Transverse colon (tissue), 4 donors: Measurements from ENCODE around the gene ARMS2. TPM values are rescaled to one million over a fixed set of nuclear protein-coding genes. Genes with fewer than 3 reads are reported as not detected.
A peak's percentile ranks its signal among the peaks of the same experiment; 100 is the strongest.

Experiments
- DNase-seq: peaks from one replicate; pipeline ENCODE4 v3.0.0-alpha.2; 2019
- H3K27ac ChIP-seq, 4 donors: fragments of 200-600 bp; sonication (generic); 2 replicates each; pipeline ENCODE4 v1.5.1; 2016 to 2018; ENCODE audit warnings: inconsistent platforms in 4 of 4
- H3K27me3 ChIP-seq: fragments of 200-600 bp; sonication (generic); 2 replicates; pipeline ENCODE4 v1.5.1; 2017; ENCODE audit warnings: inconsistent platforms
- H3K36me3 ChIP-seq, 4 donors: fragments of 200-600 bp; sonication (generic); 2 replicates each; pipeline ENCODE4 v1.5.1; 2017 to 2019; ENCODE audit warnings: inconsistent platforms in 4 of 4
- H3K4me1 ChIP-seq, 4 donors: fragments of 200-600 bp; sonication (generic); 2 replicates each; pipeline ENCODE4 v1.5.1; 2017 to 2020; ENCODE audit warnings: inconsistent platforms in 4 of 4
- H3K4me3 ChIP-seq, 4 donors: fragments of 200-600 bp; sonication (generic); 1 replicate in 1 of 4; 2 replicates in 3 of 4; pipeline versions ENCODE4 v1.5.1 to v1.6.1; 2017 to 2019; ENCODE audit warnings: inconsistent platforms in 4 of 4
- H3K9me3 ChIP-seq, 2 donors: fragments of 200-600 bp; sonication (generic); 2 replicates each; pipeline ENCODE4 v1.5.1; 2017 to 2019; ENCODE audit warnings: inconsistent platforms in 2 of 2
- EP300 ChIP-seq: sonication (generic); formaldehyde crosslinking; IDR thresholded peaks from one replicate; pipeline ENCODE4 v1.6.1; 2017; ENCODE audit warnings: antibody characterized with exemption, low read depth
- POLR2A ChIP-seq: fragments of 450-650 bp; IDR thresholded peaks from one replicate; pipeline ENCODE4 v1.6.1; 2016; ENCODE audit warnings: antibody characterized with exemption, mild to moderate bottlenecking, moderate library complexity
- POLR2AphosphoS5 ChIP-seq, 3 donors: sonication (generic); formaldehyde crosslinking; IDR thresholded peaks; one replicate each; pipeline ENCODE4 v1.6.1; 2016; ENCODE audit warnings: antibody characterized with exemption in 3 of 3
- WGBS, 2 donors: methylation state at CpG; one replicate each; pipeline ENCODE4 v1.1.5; 2018; ENCODE audit warnings: low coverage in 1 of 2; 5-methylcytosine and 5-hydroxymethylcytosine counted together
- in situ Hi-C, 4 donors: fragments of 200-750 bp; cut with MboI; loops; one replicate each; pipeline versions ENCODE4 v1.15.0 to v1.15.1; 2017; ENCODE audit warnings: low sequenced_read_pairs in 3 of 4, low pct_ligation_motif_present in 1 of 4, low pct_unique_long_range_greater_than_20kb in 1 of 4
- intact Hi-C: fragments of 100-400 bp; cut with DNase I; formaldehyde crosslinking; loops from one replicate; pipeline ENCODE4 v1.15.1; 2023; ENCODE audit warnings: low total_unique reads
- total RNA-seq, 4 donors: library from RNA; depleted of rRNA; stranded (reverse); fragments of >200 nt; gene quantifications; one replicate each; pipeline ENCODE4 v1.1.0, GENCODE V29; 2016
- TF ChIP-seq, protein P1 (sequence below), 5 experiments: fragments of 200-600 bp in 3 of 5; fragments of 450-650 bp in 2 of 5; sonication (generic) in 3 of 5; IDR thresholded peaks; 1 replicate in 2 of 5; 2 replicates in 3 of 5; pipeline ENCODE4 v1.5.1; 2016 to 2017; ENCODE audit warnings: antibody characterized with exemption in 5 of 5, inconsistent platforms in 3 of 5, mild to moderate bottlenecking in 2 of 5, moderate library complexity in 1 of 5

ARMS2 gene
- total RNA-seq, 4 donors from 2014 or later = not detected

DNA sequence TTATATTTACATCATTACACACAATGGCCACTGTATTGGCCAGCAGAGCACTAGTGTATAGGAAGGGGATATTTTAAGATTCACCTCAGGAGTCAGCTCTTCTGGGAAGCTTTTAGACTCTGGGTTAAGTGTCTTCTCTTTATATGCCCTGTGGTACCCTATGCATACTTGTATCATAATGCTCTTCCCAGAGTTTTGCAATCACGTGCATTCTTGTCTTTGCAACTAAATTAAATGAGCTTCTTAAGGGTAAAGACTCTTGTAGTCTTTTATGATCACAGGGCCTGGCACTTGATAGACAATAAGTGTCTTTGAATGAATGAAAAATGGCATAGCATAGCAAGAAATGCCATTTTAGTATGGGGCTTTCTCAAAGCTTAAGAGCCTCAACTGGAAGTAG lies 35.4 kb upstream of the ARMS2 start:
- Histone ChIP-seq H3K36me3 (peaks cover 0 to 4% (median 0%) of the 10 kb centered on the region in 4 donors), H3K27ac (peak overlapping the region in 1 of 4 donors; percentile 35), H3K4me1 (peaks cover 0 to 34% (median 7%) of the 10 kb centered on the region in 4 donors), H3K4me3 (no peak overlapping the region), H3K9me3 (no peaks in the 10 kb centered on the region), H3K27me3 (no peaks in the 10 kb centered on the region)
- DNase-seq = no peak
- intact Hi-C loops = no loop called here
- in situ Hi-C loops = no loop called here
- 83% methylated on average over 1 of the region's 1 CpG; no CpG with 5 or more reads in 1 of the 2 donors for WGBS, 2 donors
- TF ChIP-seq POLR2AphosphoS5 (IDR thresholded peaks at IDR 0.05) (no peak), EP300 (no peak), POLR2A (no peak)
- TF ChIP-seq, protein P1, sequence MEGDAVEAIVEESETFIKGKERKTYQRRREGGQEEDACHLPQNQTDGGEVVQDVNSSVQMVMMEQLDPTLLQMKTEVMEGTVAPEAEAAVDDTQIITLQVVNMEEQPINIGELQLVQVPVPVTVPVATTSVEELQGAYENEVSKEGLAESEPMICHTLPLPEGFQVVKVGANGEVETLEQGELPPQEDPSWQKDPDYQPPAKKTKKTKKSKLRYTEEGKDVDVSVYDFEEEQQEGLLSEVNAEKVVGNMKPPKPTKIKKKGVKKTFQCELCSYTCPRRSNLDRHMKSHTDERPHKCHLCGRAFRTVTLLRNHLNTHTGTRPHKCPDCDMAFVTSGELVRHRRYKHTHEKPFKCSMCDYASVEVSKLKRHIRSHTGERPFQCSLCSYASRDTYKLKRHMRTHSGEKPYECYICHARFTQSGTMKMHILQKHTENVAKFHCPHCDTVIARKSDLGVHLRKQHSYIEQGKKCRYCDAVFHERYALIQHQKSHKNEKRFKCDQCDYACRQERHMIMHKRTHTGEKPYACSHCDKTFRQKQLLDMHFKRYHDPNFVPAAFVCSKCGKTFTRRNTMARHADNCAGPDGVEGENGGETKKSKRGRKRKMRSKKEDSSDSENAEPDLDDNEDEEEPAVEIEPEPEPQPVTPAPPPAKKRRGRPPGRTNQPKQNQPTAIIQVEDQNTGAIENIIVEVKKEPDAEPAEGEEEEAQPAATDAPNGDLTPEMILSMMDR (IDR thresholded peaks at IDR 0.05) = no peak

DNA sequence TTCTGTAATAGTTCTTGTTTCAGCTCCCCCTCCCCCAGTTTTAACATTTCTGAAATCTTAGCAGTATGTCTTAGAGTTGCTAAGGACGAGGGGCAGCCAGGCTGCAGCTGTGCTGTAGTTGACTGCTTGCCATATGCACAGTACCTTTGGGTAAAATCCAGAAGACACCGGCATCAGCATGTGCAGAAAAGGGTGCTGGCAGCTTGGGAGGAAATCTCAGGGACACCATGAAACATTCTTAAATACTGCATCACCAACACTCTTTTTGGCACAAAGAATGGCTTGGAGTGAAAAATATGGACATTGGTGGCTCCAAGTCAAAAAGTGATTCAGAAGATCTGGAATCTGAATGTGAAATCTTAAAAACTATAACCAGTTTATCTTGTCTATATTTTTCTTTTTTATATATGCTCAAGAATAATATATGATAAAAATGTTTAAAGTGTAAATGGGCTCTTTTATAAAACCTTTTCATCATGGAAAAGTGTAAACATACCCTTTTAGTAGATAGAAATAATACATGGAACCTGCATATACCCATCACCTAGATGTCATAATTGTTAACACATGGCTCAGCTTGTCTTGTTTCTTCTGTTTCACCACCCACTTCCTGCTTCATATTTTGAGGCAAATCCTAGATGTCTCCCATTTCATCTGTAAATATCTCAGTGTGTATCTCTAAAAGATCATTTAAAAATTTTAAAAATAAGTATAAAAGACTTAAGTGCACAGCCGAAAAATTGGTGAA lies 34.4 kb upstream of the ARMS2 start:
- intact Hi-C loops = no loop called here
- Histone ChIP-seq H3K36me3 (peaks cover 0 to 2% (median 0%) of the 10 kb centered on the region in 4 donors), H3K4me3 (no peak overlapping the region), H3K9me3 (no peaks in the 10 kb centered on the region), H3K4me1 (peaks cover 0 to 34% (median 7%) of the 10 kb centered on the region in 4 donors), H3K27me3 (no peaks in the 10 kb centered on the region), H3K27ac (peak overlapping the region in 2 of 4 donors; percentile 29 to 35)
- no peak for TF ChIP-seq POLR2A
- no peak for TF ChIP-seq EP300
- no peak for TF ChIP-seq POLR2AphosphoS5 (IDR thresholded peaks at IDR 0.05)
- TF ChIP-seq, protein P1 (IDR thresholded peaks at IDR 0.05) = no peak
- WGBS, 2 donors = 74 to 93% methylated on average over 1 to 3 of the region's 3 CpGs
- DNase-seq = no peak
- in situ Hi-C loops = no loop called here

DNA sequence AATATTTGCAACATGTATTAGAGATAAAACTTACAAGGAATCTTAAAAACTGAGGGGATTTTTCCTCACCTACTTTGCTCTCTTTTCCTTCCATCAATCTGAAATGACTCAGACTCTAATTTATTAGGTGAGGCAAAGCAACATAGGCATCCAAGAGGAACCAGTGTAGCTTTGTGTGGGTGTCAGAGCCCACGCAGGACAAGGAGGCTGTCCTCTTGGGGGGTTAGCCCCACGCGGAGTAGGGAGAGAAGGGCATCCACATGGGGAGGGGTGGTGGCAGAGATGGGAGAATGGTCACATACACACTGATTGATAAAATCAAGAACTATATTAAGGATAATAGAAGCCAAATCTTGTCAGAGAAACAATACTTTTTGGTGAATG lies 33.8 kb upstream of the ARMS2 start:
- WGBS, 2 donors = 91 to 93% methylated on average over 3 of the region's 3 CpGs
- TF ChIP-seq POLR2A = no peak
- no peak for TF ChIP-seq EP300
- no peak for TF ChIP-seq POLR2AphosphoS5 (IDR thresholded peaks at IDR 0.05)
- TF ChIP-seq, protein P1 (IDR thresholded peaks at IDR 0.05) = no peak
- intact Hi-C loops = loop anchor here (1.0 kb wide), 1 partner anchor 25 kb away; no protein-coding TSS in a partner anchor
- no peaks in the 10 kb centered on the region for H3K27me3 ChIP-seq
- peaks cover 0 to 34% (median 7%) of the 10 kb centered on the region in 4 donors for H3K4me1 ChIP-seq
- H3K27ac ChIP-seq = no peak overlapping the region
- peaks cover 0 to 2% (median 0%) of the 10 kb centered on the region in 4 donors for H3K36me3 ChIP-seq
- no peaks in the 10 kb centered on the region for H3K9me3 ChIP-seq
- in situ Hi-C loops = no loop called here
- no peak for DNase-seq
- no peak overlapping the region for H3K4me3 ChIP-seq

DNA sequence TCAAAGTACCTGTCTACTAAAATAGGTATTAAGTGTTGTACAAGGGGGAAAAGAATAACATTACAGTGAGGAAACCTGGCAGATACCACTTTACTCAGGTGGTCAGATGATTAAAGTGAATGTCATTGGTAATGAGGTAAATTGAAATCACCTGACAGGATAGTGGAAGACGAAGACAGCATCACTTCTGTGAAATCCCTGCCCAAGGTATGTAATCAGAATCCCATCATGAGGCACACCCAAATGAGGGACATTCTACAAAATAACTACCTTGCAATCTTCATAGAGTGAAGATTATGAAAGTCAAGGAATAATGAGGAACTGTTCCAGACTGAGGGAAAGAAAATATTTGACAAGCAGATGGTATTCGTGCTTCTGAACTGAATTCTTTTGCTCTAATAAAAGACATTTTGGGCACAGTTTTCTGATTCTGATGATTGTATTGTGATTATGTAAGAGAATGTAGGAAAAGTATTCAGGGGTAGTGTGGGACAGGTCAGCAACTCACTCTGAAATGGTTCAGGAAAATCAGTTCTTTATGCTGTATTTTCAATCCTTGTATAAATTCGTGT lies 33.3 kb upstream of the ARMS2 start:
- DNase-seq = no peak
- in situ Hi-C loops = no loop called here
- Histone ChIP-seq H3K4me1 (peaks cover 0 to 33% (median 7%) of the 10 kb centered on the region in 4 donors), H3K36me3 (peaks cover 0 to 2% (median 0%) of the 10 kb centered on the region in 4 donors), H3K9me3 (no peaks in the 10 kb centered on the region), H3K4me3 (no peak overlapping the region), H3K27ac (no peak overlapping the region), H3K27me3 (no peaks in the 10 kb centered on the region)
- intact Hi-C loops = loop anchor here (1.0 kb wide), 1 partner anchor 24 kb away; no protein-coding TSS in a partner anchor
- WGBS, 2 donors = 78 to 79% methylated on average over 3 of the region's 3 CpGs
- no peak for TF ChIP-seq EP300
- TF ChIP-seq, protein P1 (IDR thresholded peaks at IDR 0.05) = no peak
- no peak for TF ChIP-seq POLR2A
- no peak for TF ChIP-seq POLR2AphosphoS5 (IDR thresholded peaks at IDR 0.05)
